Natural killer cell (primary cell): ENCODE data around the gene GKN1. TPM values are rescaled to one million over a fixed set of nuclear protein-coding genes. Genes with fewer than 3 reads are reported as not detected.
A peak's percentile ranks its signal among the peaks of the same experiment; 100 is the strongest.

Experiments
- ATAC-seq, 3 donors: fragments of 150-1000 bp in 2 of 3; fragments of 200-7000 bp in 1 of 3; cut with Tn5 transposase; 1 replicate in 1 of 3; 2 replicates in 2 of 3; pipeline ENCODE4 v1.10.0; 2021; ENCODE audit warnings: mild to moderate bottlenecking in 2 of 3, moderate library complexity in 2 of 3
- DNase-seq, 2 donors: peaks; one replicate each; pipeline versions ENCODE4 v3.0.0 to v3.0.0-alpha.2; 2013 to 2021; ENCODE audit warnings: mixed read lengths in 1 of 2
- H3K27ac ChIP-seq: one replicate; pipeline ENCODE4 v1.5.1; 2013; ENCODE audit warnings: mild to moderate bottlenecking, low read length
- H3K27me3 ChIP-seq: one replicate; pipeline ENCODE4 v1.6.1; 2013; ENCODE audit warnings: low read length; ENCODE audit not compliant: control insufficient read depth, insufficient read depth
- H3K36me3 ChIP-seq: one replicate; pipeline ENCODE4 v1.6.1; 2013; ENCODE audit warnings: low read length; ENCODE audit not compliant: control insufficient read depth, insufficient read depth
- H3K4me1 ChIP-seq: one replicate; pipeline ENCODE4 v1.6.1; 2013; ENCODE audit warnings: low read length; ENCODE audit not compliant: control insufficient read depth, insufficient read depth
- H3K4me3 ChIP-seq: one replicate; pipeline ENCODE4 v1.5.1; 2013; ENCODE audit warnings: low read length
- H3K9me3 ChIP-seq: one replicate; pipeline ENCODE4 v1.6.1; 2013; ENCODE audit warnings: low read length; ENCODE audit not compliant: control insufficient read depth, insufficient read depth
- H3K27ac Mint-ChIP-seq, 2 donors: one replicate each; pipeline ENCODE4 v1.8.0; 2022; ENCODE audit warnings: mild to moderate bottlenecking in 2 of 2, mixed read lengths in 2 of 2, moderate library complexity in 1 of 2
- H3K27me3 Mint-ChIP-seq, 2 donors: one replicate each; pipeline ENCODE4 v1.8.0; 2022; ENCODE audit warnings: low read depth in 2 of 2, mixed read lengths in 2 of 2
- H3K36me3 Mint-ChIP-seq: one replicate; pipeline ENCODE4 v1.8.0; 2022; ENCODE audit warnings: mixed read lengths
- H3K4me1 Mint-ChIP-seq, 2 donors: one replicate each; pipeline ENCODE4 v1.8.0; 2022; ENCODE audit warnings: mixed read lengths in 2 of 2
- H3K4me3 Mint-ChIP-seq: one replicate; pipeline ENCODE4 v1.8.0; 2022; ENCODE audit warnings: mild to moderate bottlenecking, moderate library complexity, mixed read lengths
- H3K9me3 Mint-ChIP-seq, 2 donors: one replicate each; pipeline ENCODE4 v1.8.0; 2022; ENCODE audit warnings: mixed read lengths in 2 of 2
- CTCF ChIP-seq: fragments of 200-600 bp; IDR thresholded peaks from one replicate; pipeline ENCODE4 v1.8.0; 2022; ENCODE audit warnings: antibody characterized with exemption
- WGBS: methylation state at CpG from one replicate; pipeline ENCODE4 v1.1.7; 2013; ENCODE audit warnings: missing lambda C conversion rate; ENCODE audit not compliant: insufficient coverage; 5-methylcytosine and 5-hydroxymethylcytosine counted together
- intact Hi-C: fragments of 100-400 bp; cut with micrococcal nuclease; formaldehyde crosslinking; loops from one replicate; pipeline ENCODE4 v1.14.2; 2022
- total RNA-seq, 4 donors: library from RNA; stranded (reverse); fragments of 120-200 nt in 1 of 4; gene quantifications; one replicate each; pipeline versions ENCODE4 v1.2.3 to v1.2.4, GENCODE V29; 2013 to 2022

The GKN1 gene
- total RNA-seq, 3 donors from 2014 or later (not counting 1 experiment from before 2014, with no cell fraction given), result not detected

- Histone ChIP-seq H3K36me3 (no peaks in the 10 kb centered on the region), H3K27me3 (peaks cover 26% of the 10 kb centered on the region), H3K27ac (no peak overlapping the region), H3K9me3 (no peaks in the 10 kb centered on the region), H3K4me3 (no peak overlapping the region), H3K4me1 (peaks cover 20% of the 10 kb centered on the region)
- no peak for DNase-seq
- H3K36me3 Mint-ChIP-seq, result no peaks in the 10 kb centered on the region
- no peak overlapping the region for H3K27ac Mint-ChIP-seq
- H3K9me3 Mint-ChIP-seq, result no peaks in the 10 kb centered on the region
- no peak for ATAC-seq
- no peak overlapping the region for H3K4me3 Mint-ChIP-seq
- H3K4me1 Mint-ChIP-seq, result peaks cover 12 to 17% of the 10 kb centered on the region in 2 donors
- peaks cover 34 to 45% of the 10 kb centered on the region in 2 donors for H3K27me3 Mint-ChIP-seq
- TF ChIP-seq CTCF, result no peak
- intact Hi-C loops, result no loop called here
- WGBS, result 76% methylated on average over 8 of the region's 8 CpGs
These were observed 36.2 kb downstream of the GKN1 start for GRCh38 chr2:69010437-69011194.

GRCh38 chr2:69011611-69012157 is 37.2 kb downstream of the GKN1 start:
- H3K4me3 Mint-ChIP-seq, result peak overlapping the region; percentile 83
- no peak for TF ChIP-seq CTCF
- no peaks in the 10 kb centered on the region for H3K36me3 Mint-ChIP-seq
- H3K36me3 ChIP-seq, result no peaks in the 10 kb centered on the region
- intact Hi-C loops, result no loop called here
- H3K4me1 ChIP-seq, result peaks cover 20% of the 10 kb centered on the region
- WGBS, result 81% methylated on average over 4 of the region's 4 CpGs
- no peaks in the 10 kb centered on the region for H3K9me3 Mint-ChIP-seq
- no peak overlapping the region for H3K27ac ChIP-seq
- peaks cover 12 to 17% of the 10 kb centered on the region in 2 donors for H3K4me1 Mint-ChIP-seq
- no peak for DNase-seq
- no peak overlapping the region for H3K27ac Mint-ChIP-seq
- H3K4me3 ChIP-seq, result no peak overlapping the region
- no peak for ATAC-seq
- peaks cover 29 to 36% of the 10 kb centered on the region in 2 donors for H3K27me3 Mint-ChIP-seq
- peaks cover 33% of the 10 kb centered on the region for H3K27me3 ChIP-seq
- no peaks in the 10 kb centered on the region for H3K9me3 ChIP-seq

- Histone ChIP-seq H3K36me3 (no peaks in the 10 kb centered on the region), H3K27me3 (peaks cover 41% of the 10 kb centered on the region), H3K4me3 (peak overlapping the region; percentile 42), H3K9me3 (no peaks in the 10 kb centered on the region), H3K27ac (no peak overlapping the region), H3K4me1 (peaks cover 20% of the 10 kb centered on the region)
- H3K9me3 Mint-ChIP-seq, result no peaks in the 10 kb centered on the region
- H3K27ac Mint-ChIP-seq, result peak overlapping the region in 1 of 2 donors; percentile 49
- peak; percentile 64 to 78 (median 67) for ATAC-seq
- peak; percentile 50 for TF ChIP-seq CTCF
- 13% methylated on average over 26 of the region's 27 CpGs for WGBS
- intact Hi-C loops, result no loop called here
- H3K27me3 Mint-ChIP-seq, result peaks cover 35 to 42% of the 10 kb centered on the region in 2 donors
- H3K4me3 Mint-ChIP-seq, result peak overlapping the region; percentile 83
- no peaks in the 10 kb centered on the region for H3K36me3 Mint-ChIP-seq
- peak; percentile 25 to 70 for DNase-seq
- peaks cover 12 to 17% of the 10 kb centered on the region in 2 donors for H3K4me1 Mint-ChIP-seq
These were observed 38.1 kb downstream of the GKN1 start for GRCh38 chr2:69012310-69013141.
